IPS-18c (cell line): ENCODE results near the gene KAZALD1.

ENCODE experiments used
- H3K4me3 ChIP-seq: 2 replicates; pipeline ENCODE4 v1.7.0; 2013; ENCODE audit warnings: low read depth, mild to moderate bottlenecking, low read length, moderate library complexity; ENCODE audit not compliant: insufficient read depth
- H3K9me3 ChIP-seq: one replicate; pipeline ENCODE4 v1.6.1; 2013; ENCODE audit warnings: mild to moderate bottlenecking, low read length, moderate library complexity; ENCODE audit not compliant: control insufficient read depth, insufficient read depth

KAZALD1 gene

DNA sequence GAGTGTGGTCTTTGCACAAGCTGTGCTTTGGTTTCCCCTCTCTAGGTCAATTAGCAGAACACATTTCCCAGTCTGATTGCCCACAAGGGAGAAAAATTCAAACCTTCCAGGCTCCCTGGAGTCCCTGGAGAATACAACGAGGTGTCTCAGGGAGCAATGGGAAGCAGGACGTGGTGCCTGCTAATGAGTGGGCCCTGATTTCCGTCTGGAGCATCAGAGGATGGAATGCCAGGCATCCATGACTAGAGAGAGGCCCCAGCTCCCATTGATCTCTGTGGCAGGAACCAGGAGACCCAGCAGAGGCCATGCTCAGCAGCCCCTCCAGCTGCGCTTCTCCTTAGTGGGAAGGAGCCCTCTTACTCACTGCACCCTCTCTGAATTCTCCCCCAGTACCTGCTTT lies 36.1 kb downstream of the KAZALD1 start:
- no peaks in the 10 kb centered on the region for H3K9me3 ChIP-seq
- H3K4me3 ChIP-seq = no peak overlapping the region

- no peak overlapping the region for H3K4me3 ChIP-seq
- H3K9me3 ChIP-seq = no peaks in the 10 kb centered on the region
Measured at GRCh38 chr10:101099901-101100300, 38.1 kb downstream of the KAZALD1 start.

GRCh38 chr10:101101372-101101881 lies 39.6 kb downstream of the KAZALD1 start:
- no peaks in the 10 kb centered on the region for H3K9me3 ChIP-seq

GRCh38 chr10:101103430-101103829 lies 41.6 kb downstream of the KAZALD1 start:
- Histone ChIP-seq H3K4me3 (no peak overlapping the region), H3K9me3 (no peaks in the 10 kb centered on the region)

More at GRCh38 chr10:101101372-101101881, 39.6 kb downstream of the KAZALD1 start:
- H3K4me3 ChIP-seq = no peak overlapping the region

GRCh38 chr10:101106351-101106750 lies 44.6 kb downstream of the KAZALD1 start:
- H3K4me3 ChIP-seq = no peak overlapping the region
- H3K9me3 ChIP-seq = no peaks in the 10 kb centered on the region

GRCh38 chr10:101107771-101108170 lies 46.0 kb downstream of the KAZALD1 start:
- no peak overlapping the region for H3K4me3 ChIP-seq
- no peaks in the 10 kb centered on the region for H3K9me3 ChIP-seq

GRCh38 chr10:101110856-101111523 lies 49.2 kb downstream of the KAZALD1 start:
- Histone ChIP-seq H3K4me3 (no peak overlapping the region), H3K9me3 (no peaks in the 10 kb centered on the region)

GRCh38 chr10:101111547-101111946 lies 49.8 kb downstream of the KAZALD1 start:
- H3K9me3 ChIP-seq = peaks cover 2% of the 10 kb centered on the region
- no peak overlapping the region for H3K4me3 ChIP-seq

GRCh38 chr10:101112799-101113594 lies 51.2 kb downstream of the KAZALD1 start:
- Histone ChIP-seq H3K4me3 (no peak overlapping the region), H3K9me3 (peaks cover 2% of the 10 kb centered on the region)

DNA sequence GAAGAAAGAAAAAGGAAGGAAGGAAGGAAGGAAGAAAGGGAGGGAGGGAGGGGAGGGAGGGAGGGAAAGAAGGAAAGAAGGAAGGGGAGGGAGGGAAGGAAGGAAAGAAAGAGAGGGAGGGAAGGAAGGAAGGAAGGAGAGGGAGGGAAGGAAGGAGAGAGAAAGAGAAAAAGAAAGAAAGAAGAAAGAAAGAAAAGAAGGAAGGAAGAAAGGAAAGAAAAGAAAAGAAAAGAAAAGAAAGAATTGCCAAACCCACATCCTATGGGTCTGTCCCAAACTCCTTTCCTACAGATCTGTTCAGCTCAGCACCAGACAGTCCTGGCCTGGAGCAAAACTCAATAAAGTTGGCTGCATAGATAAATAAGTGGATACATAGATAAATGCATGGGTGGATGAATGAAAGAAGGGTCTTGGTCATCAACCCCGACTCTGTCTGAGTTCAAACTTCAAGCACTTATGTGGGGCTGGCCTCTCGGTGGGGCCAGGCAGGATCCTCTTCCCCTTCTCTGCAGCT lies 52.2 kb downstream of the KAZALD1 start:
- no peak overlapping the region for H3K4me3 ChIP-seq
- H3K9me3 ChIP-seq = peaks cover 2% of the 10 kb centered on the region

- Histone ChIP-seq H3K9me3 (peaks cover 2% of the 10 kb centered on the region), H3K4me3 (no peak overlapping the region)
Measured at GRCh38 chr10:101114646-101115045, 52.9 kb downstream of the KAZALD1 start.
